ENCODE measurements around the gene PSENEN. TPM values are rescaled to one million over a fixed set of nuclear protein-coding genes. Genes with fewer than 3 reads are reported as not detected.
"Not testable (repeated sequence)": the region's sequence is repeated elsewhere in the genome, so short reads cannot be mapped to it uniquely, and the experiment has no call there.

The PSENEN gene
- total RNA-seq, 8 experiments from 2014 or later, result 56.4 to 142 (median 84.7) TPM

- ATAC-seq (replicated peaks in 6 of 8), result no peak
- Histone ChIP-seq H3K27ac (no peak overlapping the region), H3K4me3 (no peak overlapping the region), H3K4me1 (replicated peaks in 1 of 2) (peaks cover 6 to 8% of the 10 kb centered on the region in 2 donors)
- in situ Hi-C loops (cut with MboI; ENCODE audit: low pct_unique_long_range_greater_than_20kb in 2 of 9, low sequenced_read_pairs in 9 of 9, unreplicated experiment in 9 of 9), result no loop called here
- WGBS, 10 experiments, result 90 to 100% (median 100%) methylated on average over 1 to 8 of the region's 16 CpGs; no CpG with 5 or more reads in 5 of the 10 experiments
Observed at GRCh38 chr19:35722897-35723296, 22.6 kb upstream of the PSENEN start.

GRCh38 chr19:35723671-35724070, 21.8 kb upstream of the PSENEN start:
- WGBS, 10 experiments, result 88 to 100% (median 96%) methylated on average over 1 to 18 of the region's 24 CpGs; no CpG with 5 or more reads in 4 of the 10 experiments
- ATAC-seq (replicated peaks in 6 of 8), result no peak
- Histone ChIP-seq H3K4me3 (no peak overlapping the region), H3K27ac (no peak overlapping the region), H3K4me1 (replicated peaks in 1 of 2) (peaks cover 6 to 8% of the 10 kb centered on the region in 2 donors)
- in situ Hi-C loops (cut with MboI; ENCODE audit: low pct_unique_long_range_greater_than_20kb in 2 of 9, low sequenced_read_pairs in 9 of 9, unreplicated experiment in 9 of 9), result no loop called here

- H3K27ac ChIP-seq; H3K4me1 ChIP-seq (replicated peaks in 1 of 2); H3K4me3 ChIP-seq; ATAC-seq (replicated peaks in 6 of 8); in situ Hi-C loops (cut with MboI; ENCODE audit: low pct_unique_long_range_greater_than_20kb in 2 of 9, low sequenced_read_pairs in 9 of 9, unreplicated experiment in 9 of 9): not testable (repeated sequence)
- 89 to 94% methylated on average over 3 to 5 of the region's 7 CpGs; no CpG with 5 or more reads in 8 of the 10 experiments for WGBS, 10 experiments
Observed at GRCh38 chr19:35724132-35724531, 21.3 kb upstream of the PSENEN start.

GRCh38 chr19:35724560-35724959, 20.9 kb upstream of the PSENEN start:
- in situ Hi-C loops (cut with MboI; ENCODE audit: low pct_unique_long_range_greater_than_20kb in 2 of 9, low sequenced_read_pairs in 9 of 9, unreplicated experiment in 9 of 9), result no loop called here
- Histone ChIP-seq H3K27ac (no peak overlapping the region), H3K4me1 (replicated peaks in 1 of 2) (peaks cover 0 to 1% of the 10 kb centered on the region in 2 donors), H3K4me3 (no peak overlapping the region)
- WGBS, 10 experiments, result 80 to 100% (median 93%) methylated on average over 2 to 4 of the region's 12 CpGs; no CpG with 5 or more reads in 7 of the 10 experiments
- no peak for ATAC-seq (replicated peaks in 6 of 8)

- in situ Hi-C loops (cut with MboI; ENCODE audit: low pct_unique_long_range_greater_than_20kb in 2 of 9, low sequenced_read_pairs in 9 of 9, unreplicated experiment in 9 of 9), result no loop called here
- H3K4me3 ChIP-seq, result no peak overlapping the region
- 93 to 100% (median 97%) methylated on average over 1 to 6 of the region's 23 CpGs; no CpG with 5 or more reads in 5 of the 10 experiments for WGBS, 10 experiments
- ATAC-seq (replicated peaks in 6 of 8), result no peak
- H3K4me1 ChIP-seq (replicated peaks in 1 of 2), result no peaks in the 10 kb centered on the region
- H3K27ac ChIP-seq, result no peak overlapping the region
Observed at GRCh38 chr19:35725216-35725861, 20.1 kb upstream of the PSENEN start.

GRCh38 chr19:35727053-35727955, 18.1 kb upstream of the PSENEN start:
- H3K4me3 ChIP-seq, result no peak overlapping the region
- 82 to 100% (median 93%) methylated on average over 1 to 12 of the region's 25 CpGs; no CpG with 5 or more reads in 5 of the 10 experiments for WGBS, 10 experiments
- H3K4me1 ChIP-seq (replicated peaks in 1 of 2), result no peaks in the 10 kb centered on the region
- ATAC-seq (replicated peaks in 6 of 8), result peak in 2 of 8 experiments; percentile 9 to 14
- no peak overlapping the region for H3K27ac ChIP-seq
- in situ Hi-C loops (cut with MboI; ENCODE audit: low pct_unique_long_range_greater_than_20kb in 2 of 9, low sequenced_read_pairs in 9 of 9, unreplicated experiment in 9 of 9), result no loop called here

GRCh38 chr19:35727956-35728706, 17.3 kb upstream of the PSENEN start:
- whole genome bisulfite sequencing, 10 experiments, result 80 to 100% (median 97%) methylated on average over 1 to 10 of the region's 19 CpGs; no CpG with 5 or more reads in 6 of the 10 experiments
- no peak overlapping the region for H3K4me3 ChIP-seq
- H3K4me1 ChIP-seq (replicated peaks in 1 of 2), result no peaks in the 10 kb centered on the region
- H3K27ac ChIP-seq, result no peak overlapping the region
- ATAC-seq (replicated peaks in 6 of 8), result no peak
- in situ Hi-C loops (cut with MboI; ENCODE audit: low pct_unique_long_range_greater_than_20kb in 2 of 9, low sequenced_read_pairs in 9 of 9, unreplicated experiment in 9 of 9), result no loop called here

- in situ Hi-C loops (cut with MboI; ENCODE audit: low pct_unique_long_range_greater_than_20kb in 2 of 9, low sequenced_read_pairs in 9 of 9, unreplicated experiment in 9 of 9), result no loop called here
- WGBS, 10 experiments, result 80 to 100% (median 95%) methylated on average over 1 to 12 of the region's 18 CpGs; no CpG with 5 or more reads in 4 of the 10 experiments
- no peaks in the 10 kb centered on the region for H3K4me1 ChIP-seq (replicated peaks in 1 of 2)
- H3K27ac ChIP-seq, result no peak overlapping the region
- no peak overlapping the region for H3K4me3 ChIP-seq
- no peak for ATAC-seq (replicated peaks in 6 of 8)
Observed at GRCh38 chr19:35729021-35729420, 16.4 kb upstream of the PSENEN start.

- Histone ChIP-seq H3K4me3 (no peak overlapping the region), H3K4me1 (replicated peaks in 1 of 2) (no peaks in the 10 kb centered on the region), H3K27ac (no peak overlapping the region)
- in situ Hi-C loops (cut with MboI; ENCODE audit: low pct_unique_long_range_greater_than_20kb in 2 of 9, low sequenced_read_pairs in 9 of 9, unreplicated experiment in 9 of 9), result no loop called here
- 40 to 92% methylated on average over 1 to 2 of the region's 11 CpGs; no CpG with 5 or more reads in 8 of the 10 experiments for whole genome bisulfite sequencing, 10 experiments
- ATAC-seq (replicated peaks in 6 of 8), result no peak
Observed at GRCh38 chr19:35729763-35730162, 15.7 kb upstream of the PSENEN start.

- ATAC-seq (replicated peaks in 6 of 8), result no peak
- H3K27ac ChIP-seq, result no peak overlapping the region
- no peak overlapping the region for H3K4me3 ChIP-seq
- in situ Hi-C loops (cut with MboI; ENCODE audit: low pct_unique_long_range_greater_than_20kb in 2 of 9, low sequenced_read_pairs in 9 of 9, unreplicated experiment in 9 of 9), result no loop called here
- H3K4me1 ChIP-seq (replicated peaks in 1 of 2), result no peaks in the 10 kb centered on the region
- 80 to 100% (median 93%) methylated on average over 1 to 12 of the region's 18 CpGs; no CpG with 5 or more reads in 3 of the 10 experiments for WGBS, 10 experiments
Observed at GRCh38 chr19:35730326-35730725, 15.1 kb upstream of the PSENEN start.

- ATAC-seq (replicated peaks in 6 of 8), result peak in 3 of 8 experiments; percentile 7 to 29 (median 28)
- in situ Hi-C loops (cut with MboI; ENCODE audit: low pct_unique_long_range_greater_than_20kb in 2 of 9, low sequenced_read_pairs in 9 of 9, unreplicated experiment in 9 of 9), result no loop called here
- no peak overlapping the region for H3K4me3 ChIP-seq
- no peaks in the 10 kb centered on the region for H3K4me1 ChIP-seq (replicated peaks in 1 of 2)
- no peak overlapping the region for H3K27ac ChIP-seq
- 20% methylated on average over 1 of the region's 9 CpGs; no CpG with 5 or more reads in 9 of the 10 experiments for WGBS, 10 experiments
Observed at GRCh38 chr19:35731353-35731752, 14.1 kb upstream of the PSENEN start.

GRCh38 chr19:35731779-35732405, 13.6 kb upstream of the PSENEN start:
- 80% methylated on average over 1 of the region's 21 CpGs; no CpG with 5 or more reads in 9 of the 10 experiments for WGBS, 10 experiments
- in situ Hi-C loops (cut with MboI; ENCODE audit: low pct_unique_long_range_greater_than_20kb in 2 of 9, low sequenced_read_pairs in 9 of 9, unreplicated experiment in 9 of 9), result no loop called here
- H3K4me1 ChIP-seq (replicated peaks in 1 of 2), result no peaks in the 10 kb centered on the region
- ATAC-seq (replicated peaks in 6 of 8), result peak in 4 of 8 experiments; percentile 1 to 9 (median 6)
- no peak overlapping the region for H3K27ac ChIP-seq
- no peak overlapping the region for H3K4me3 ChIP-seq

Data from motor neuron (in vitro differentiated cells).